ENCODE results near the gene CMIP.

CMIP gene

DNA sequence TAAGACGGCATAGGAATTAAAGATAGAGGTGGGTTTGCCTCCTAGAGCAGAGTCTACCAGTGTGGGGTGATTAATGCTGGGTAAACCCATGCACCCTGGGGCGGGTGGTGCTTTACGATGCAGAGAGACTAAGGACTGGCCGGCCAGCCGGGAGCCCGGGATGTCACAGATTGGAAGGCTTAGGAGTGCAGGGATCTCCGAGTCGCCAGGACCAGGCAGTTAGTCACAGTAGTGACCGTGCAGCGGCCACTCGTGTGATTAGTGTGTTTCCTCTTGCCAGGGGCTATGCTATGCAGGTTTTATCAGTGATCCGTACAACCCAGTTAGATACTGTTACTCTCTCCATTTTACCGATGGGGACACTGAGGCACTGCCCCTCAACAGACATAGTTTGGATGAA lies 10.4 kb downstream of the CMIP start:
- Histone ChIP-seq H3K27ac (peak overlapping the region; percentile 4), H3K36me3 (peaks cover 18% of the 10 kb centered on the region)

DNA sequence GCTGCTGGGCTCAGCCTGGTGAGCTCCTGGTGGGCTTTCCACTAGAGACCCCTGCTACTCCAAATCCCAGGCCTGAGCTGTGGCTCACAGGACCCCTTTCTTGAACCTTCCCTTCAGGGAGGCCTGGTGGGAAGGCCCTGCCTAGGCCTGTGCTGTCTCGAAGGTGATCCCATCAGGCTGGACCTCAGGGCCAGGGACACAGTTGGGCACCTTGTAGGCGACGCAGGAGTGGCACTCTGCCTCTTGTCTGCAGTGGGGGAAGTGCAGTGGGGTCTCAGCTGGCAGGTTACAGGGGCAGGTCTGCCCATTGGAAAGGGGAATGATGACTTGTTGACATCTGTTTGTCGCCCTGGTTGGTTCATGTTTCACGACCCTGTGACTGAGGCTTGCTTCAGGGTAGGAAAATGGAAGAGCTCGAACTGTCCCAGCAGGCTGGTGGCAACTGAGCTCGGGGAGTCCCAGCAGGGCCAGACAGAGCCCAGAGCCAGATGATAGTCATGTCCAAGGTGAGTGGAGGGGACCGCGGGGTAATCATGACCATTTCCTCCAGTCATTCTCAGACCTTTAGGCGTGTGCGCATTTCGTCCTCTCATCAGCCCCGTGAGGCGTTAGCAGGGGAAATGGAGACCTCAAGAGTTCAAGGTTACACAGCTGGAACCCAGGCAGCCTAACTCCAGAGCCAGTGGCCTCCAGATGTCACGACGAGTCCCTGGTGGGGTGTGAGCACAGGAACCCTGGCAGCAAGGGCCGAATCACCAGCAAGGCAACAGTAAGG lies 11.3 kb downstream of the CMIP start:
- H3K4me1 ChIP-seq (ENCODE audit: control insufficient read depth in 1 of 2, insufficient read depth in 1 of 2, low read depth in 1 of 2, low read length in 1 of 2), result peaks cover 92 to 98% of the 10 kb centered on the region in 2 experiments
- H3K9me3 ChIP-seq, result no peaks in the 10 kb centered on the region
- TF ChIP-seq CTCF (IDR thresholded peaks at IDR 0.05), result no peak
- H3K27me3 ChIP-seq, result no peaks in the 10 kb centered on the region
- H3K27ac ChIP-seq, result peak overlapping the region; percentile 87
- H3K4me3 ChIP-seq (ENCODE audit: low read depth in 1 of 2, low read length in 1 of 2), result no peak overlapping the region
- peaks cover 18% of the 10 kb centered on the region for H3K36me3 ChIP-seq

More for the DNA sequence above, 10.4 kb downstream of the CMIP start:
- no peaks in the 10 kb centered on the region for H3K27me3 ChIP-seq
- H3K4me1 ChIP-seq (ENCODE audit: control insufficient read depth in 1 of 2, insufficient read depth in 1 of 2, low read depth in 1 of 2, low read length in 1 of 2), result peaks cover 92 to 98% of the 10 kb centered on the region in 2 experiments
- no peak overlapping the region for H3K4me3 ChIP-seq (ENCODE audit: low read depth in 1 of 2, low read length in 1 of 2)
- no peak for TF ChIP-seq CTCF (IDR thresholded peaks at IDR 0.05)
- H3K9me3 ChIP-seq, result no peaks in the 10 kb centered on the region

- no peaks in the 10 kb centered on the region for H3K9me3 ChIP-seq
- peak overlapping the region in 1 of 2 experiments; percentile 48 for H3K4me3 ChIP-seq (ENCODE audit: low read depth in 1 of 2, low read length in 1 of 2)
- H3K36me3 ChIP-seq, result peaks cover 18% of the 10 kb centered on the region
- peak overlapping the region; percentile 87 for H3K27ac ChIP-seq
- H3K4me1 ChIP-seq (ENCODE audit: control insufficient read depth in 1 of 2, insufficient read depth in 1 of 2, low read depth in 1 of 2, low read length in 1 of 2), result peaks cover 92 to 98% of the 10 kb centered on the region in 2 experiments
- no peaks in the 10 kb centered on the region for H3K27me3 ChIP-seq
- no peak for TF ChIP-seq CTCF (IDR thresholded peaks at IDR 0.05)
These were observed 12.1 kb downstream of the CMIP start for GRCh38 chr16:81456523-81457325.

GRCh38 chr16:81457326-81458133 lies 12.9 kb downstream of the CMIP start:
- peaks cover 92 to 98% of the 10 kb centered on the region in 2 experiments for H3K4me1 ChIP-seq (ENCODE audit: control insufficient read depth in 1 of 2, insufficient read depth in 1 of 2, low read depth in 1 of 2, low read length in 1 of 2)
- peak overlapping the region; percentile 30 to 48 for H3K4me3 ChIP-seq (ENCODE audit: low read depth in 1 of 2, low read length in 1 of 2)
- H3K27ac ChIP-seq, result peak overlapping the region; percentile 87
- no peak for TF ChIP-seq CTCF (IDR thresholded peaks at IDR 0.05)
- no peaks in the 10 kb centered on the region for H3K9me3 ChIP-seq
- H3K27me3 ChIP-seq, result no peaks in the 10 kb centered on the region
- peaks cover 18% of the 10 kb centered on the region for H3K36me3 ChIP-seq

DNA sequence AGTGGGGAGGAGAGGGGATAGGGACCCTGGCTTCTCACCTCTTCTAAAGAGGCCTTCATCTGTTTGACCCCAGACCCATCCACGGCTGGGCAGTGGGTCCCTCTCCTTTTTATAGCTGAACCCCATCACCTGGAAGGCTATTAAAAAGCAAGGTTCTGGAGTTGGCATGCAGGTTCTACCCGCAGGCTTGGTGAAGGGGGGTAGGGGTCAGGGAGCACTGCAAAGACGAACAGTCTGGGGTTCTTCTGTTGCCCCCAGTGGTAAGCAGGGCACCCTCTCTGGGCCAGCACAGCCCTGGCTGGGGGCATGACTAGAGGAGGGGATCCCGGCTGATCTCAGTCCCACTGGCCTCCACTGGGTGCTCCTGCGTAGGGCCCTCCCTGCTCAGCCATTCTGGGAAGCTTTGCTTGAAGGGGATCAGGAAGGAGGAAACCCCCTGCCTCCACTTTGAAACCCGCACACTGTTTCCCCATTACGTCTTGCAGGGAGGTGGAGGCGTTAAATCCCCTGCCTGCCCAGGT lies 13.6 kb downstream of the CMIP start:
- peak overlapping the region; percentile 30 to 48 for H3K4me3 ChIP-seq (ENCODE audit: low read depth in 1 of 2, low read length in 1 of 2)
- no peaks in the 10 kb centered on the region for H3K9me3 ChIP-seq
- peaks cover 92 to 99% of the 10 kb centered on the region in 2 experiments for H3K4me1 ChIP-seq (ENCODE audit: control insufficient read depth in 1 of 2, insufficient read depth in 1 of 2, low read depth in 1 of 2, low read length in 1 of 2)
- peak overlapping the region; percentile 87 for H3K27ac ChIP-seq
- no peaks in the 10 kb centered on the region for H3K27me3 ChIP-seq
- TF ChIP-seq CTCF (IDR thresholded peaks at IDR 0.05), result no peak
- peaks cover 18% of the 10 kb centered on the region for H3K36me3 ChIP-seq
